Panc1 (cell line): ENCODE data around the gene UBFD1. TPM values are rescaled to one million over a fixed set of nuclear protein-coding genes. Genes with fewer than 3 reads are reported as not detected.
"Not testable (repeated sequence)": the region's sequence is repeated elsewhere in the genome, so short reads cannot be mapped to it uniquely, and the experiment has no call there.

ENCODE experiments used
- ATAC-seq: fragments of 200-7000 bp; cut with Tn5 transposase; 2 replicates; pipeline ENCODE4 v1.9.1; 2020; ENCODE audit warnings: mild to moderate bottlenecking, moderate library complexity
- BruUV-seq: library from RNA; stranded (reverse); fragments of 400-500 nt; replicated peaks from 2 replicates; lab custom pipeline; 2021; lab: Mats Ljungman, UMichigan
- CTCF ChIA-PET: fragments of 300-600 bp; sonication (Branson Sonifier 250); formaldehyde crosslinking; loops from one replicate; lab custom pipeline; 2022; ENCODE audit warnings: antibody characterized with exemption; lab: Charles Lee
- POLR2A ChIA-PET: fragments of 300-600 bp; sonication (Branson Sonifier 250); formaldehyde crosslinking; loops from one replicate; lab custom pipeline; 2022; ENCODE audit warnings: antibody characterized with exemption; lab: Charles Lee
- DNase-seq: peaks from one replicate; pipeline ENCODE4 v3.0.0-alpha.2; 2010; ENCODE audit warnings: low read depth, low spot score
- H3K27ac ChIP-seq: 2 replicates; pipeline ENCODE4 v1.5.1; 2011; ENCODE audit warnings: mild to moderate bottlenecking, low read length, inconsistent platforms
- H3K27me3 ChIP-seq: fragments of 200-500 bp; sonication (Bioruptor generic); 2 replicates; pipeline ENCODE4 v1.6.0; 2014; ENCODE audit warnings: low read length, inconsistent platforms; ENCODE audit not compliant: control insufficient read depth, insufficient read depth
- H3K36me3 ChIP-seq: fragments of 200-500 bp; sonication (Bioruptor generic); 2 replicates; pipeline ENCODE4 v1.5.1; 2014; ENCODE audit warnings: inconsistent platforms, mild to moderate bottlenecking, low read length, moderate library complexity; ENCODE audit not compliant: control insufficient read depth, insufficient read depth
- H3K4me1 ChIP-seq: 2 replicates; pipeline ENCODE4 v1.5.1; 2011; ENCODE audit warnings: inconsistent platforms, mild to moderate bottlenecking, low read length, moderate library complexity; ENCODE audit not compliant: control insufficient read depth, insufficient read depth
- H3K4me3 ChIP-seq, 2 experiments: 2 replicates each; pipeline ENCODE4 v1.5.1; 2011 to 2012; ENCODE audit warnings: low read depth in 2 of 2, low read length in 2 of 2, mild to moderate bottlenecking in 2 of 2, inconsistent platforms in 1 of 2, moderate library complexity in 1 of 2
- H3K9me3 ChIP-seq: fragments of 200-500 bp; sonication (Bioruptor generic); 2 replicates; pipeline ENCODE4 v1.5.1; 2014; ENCODE audit warnings: low read depth, mild to moderate bottlenecking, inconsistent platforms, low read length, moderate library complexity; ENCODE audit not compliant: control insufficient read depth, insufficient read depth
- POLR2AphosphoS5 ChIP-seq: IDR thresholded peaks from 2 replicates; pipeline ENCODE4 v1.6.1; 2012; ENCODE audit warnings: mild to moderate bottlenecking, low read depth, low read length, moderate library complexity
- SIN3A ChIP-seq: IDR thresholded peaks from 2 replicates; pipeline ENCODE4 v1.6.1; 2012; ENCODE audit warnings: low read depth, mild to moderate bottlenecking, low read length, moderate library complexity, borderline replicate concordance; ENCODE audit not compliant: insufficient read depth
- TCF7L2 ChIP-seq: IDR thresholded peaks from 2 replicates; pipeline ENCODE4 v1.6.1; 2011; ENCODE audit warnings: mild to moderate bottlenecking, low read depth, low read length, inconsistent platforms
- in situ Hi-C: cut with HindIII; loops from 2 replicates; pipeline ENCODE4 v1.10.0; 2016; ENCODE audit warnings: low sequenced_read_pairs, low pct_unique_long_range_greater_than_20kb
- intact Hi-C: fragments of 100-400 bp; cut with micrococcal nuclease; formaldehyde crosslinking; loops from one replicate; pipeline ENCODE4 v1.10.0; 2022; ENCODE audit not compliant: unreplicated experiment
- total RNA-seq: library from RNA; stranded (reverse); gene quantifications from one replicate; pipeline ENCODE4 v1.2.1, GENCODE V29; 2021; ENCODE audit not compliant: unreplicated experiment
- TF ChIP-seq, protein P1 (sequence below), 2 experiments: IDR thresholded peaks; 2 replicates each; pipeline ENCODE4 v1.6.1; 2011 to 2012; ENCODE audit warnings: low read depth in 2 of 2, control low read depth in 1 of 2, low read length in 1 of 2, mild to moderate bottlenecking in 1 of 2, moderate library complexity in 1 of 2; ENCODE audit not compliant: insufficient read depth in 1 of 2
- TF ChIP-seq, protein P2 (sequence below): fragments of 450-650 bp; IDR thresholded peaks from 2 replicates; pipeline ENCODE4 v1.5.1; 2017; ENCODE audit warnings: mild to moderate bottlenecking

Gene UBFD1
- total RNA-seq, 1 experiment from 2014 or later = 102 TPM

DNA sequence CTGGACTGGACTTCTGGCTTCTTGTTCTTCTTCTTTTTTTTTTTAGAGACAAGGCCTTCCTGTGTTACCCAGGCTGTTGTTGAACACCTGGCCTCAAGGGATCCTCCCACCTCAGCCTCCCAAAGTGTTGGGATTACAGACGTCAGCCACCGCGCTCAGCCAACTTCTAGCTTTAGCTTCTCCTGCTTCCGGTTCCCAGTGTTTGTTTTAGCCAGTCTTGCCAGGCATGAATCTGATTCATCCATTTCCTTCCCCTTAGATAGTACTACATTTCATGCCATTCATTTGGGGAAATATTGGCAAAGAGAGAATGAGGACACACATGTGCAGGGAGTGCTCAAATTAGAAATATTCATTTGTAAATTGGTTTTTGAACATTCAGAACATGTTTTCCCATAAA is 50.7 kb downstream of the UBFD1 start:
- TF ChIP-seq, protein P1, sequence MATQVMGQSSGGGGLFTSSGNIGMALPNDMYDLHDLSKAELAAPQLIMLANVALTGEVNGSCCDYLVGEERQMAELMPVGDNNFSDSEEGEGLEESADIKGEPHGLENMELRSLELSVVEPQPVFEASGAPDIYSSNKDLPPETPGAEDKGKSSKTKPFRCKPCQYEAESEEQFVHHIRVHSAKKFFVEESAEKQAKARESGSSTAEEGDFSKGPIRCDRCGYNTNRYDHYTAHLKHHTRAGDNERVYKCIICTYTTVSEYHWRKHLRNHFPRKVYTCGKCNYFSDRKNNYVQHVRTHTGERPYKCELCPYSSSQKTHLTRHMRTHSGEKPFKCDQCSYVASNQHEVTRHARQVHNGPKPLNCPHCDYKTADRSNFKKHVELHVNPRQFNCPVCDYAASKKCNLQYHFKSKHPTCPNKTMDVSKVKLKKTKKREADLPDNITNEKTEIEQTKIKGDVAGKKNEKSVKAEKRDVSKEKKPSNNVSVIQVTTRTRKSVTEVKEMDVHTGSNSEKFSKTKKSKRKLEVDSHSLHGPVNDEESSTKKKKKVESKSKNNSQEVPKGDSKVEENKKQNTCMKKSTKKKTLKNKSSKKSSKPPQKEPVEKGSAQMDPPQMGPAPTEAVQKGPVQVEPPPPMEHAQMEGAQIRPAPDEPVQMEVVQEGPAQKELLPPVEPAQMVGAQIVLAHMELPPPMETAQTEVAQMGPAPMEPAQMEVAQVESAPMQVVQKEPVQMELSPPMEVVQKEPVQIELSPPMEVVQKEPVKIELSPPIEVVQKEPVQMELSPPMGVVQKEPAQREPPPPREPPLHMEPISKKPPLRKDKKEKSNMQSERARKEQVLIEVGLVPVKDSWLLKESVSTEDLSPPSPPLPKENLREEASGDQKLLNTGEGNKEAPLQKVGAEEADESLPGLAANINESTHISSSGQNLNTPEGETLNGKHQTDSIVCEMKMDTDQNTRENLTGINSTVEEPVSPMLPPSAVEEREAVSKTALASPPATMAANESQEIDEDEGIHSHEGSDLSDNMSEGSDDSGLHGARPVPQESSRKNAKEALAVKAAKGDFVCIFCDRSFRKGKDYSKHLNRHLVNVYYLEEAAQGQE (IDR thresholded peaks at IDR 0.05; ENCODE audit: insufficient read depth in 1 of 2, low read depth in 2 of 2, low read length in 1 of 2) = no peak
- TF ChIP-seq POLR2AphosphoS5 (no peak), TCF7L2 (no peak), SIN3A (no peak)
- TF ChIP-seq, protein P2, sequence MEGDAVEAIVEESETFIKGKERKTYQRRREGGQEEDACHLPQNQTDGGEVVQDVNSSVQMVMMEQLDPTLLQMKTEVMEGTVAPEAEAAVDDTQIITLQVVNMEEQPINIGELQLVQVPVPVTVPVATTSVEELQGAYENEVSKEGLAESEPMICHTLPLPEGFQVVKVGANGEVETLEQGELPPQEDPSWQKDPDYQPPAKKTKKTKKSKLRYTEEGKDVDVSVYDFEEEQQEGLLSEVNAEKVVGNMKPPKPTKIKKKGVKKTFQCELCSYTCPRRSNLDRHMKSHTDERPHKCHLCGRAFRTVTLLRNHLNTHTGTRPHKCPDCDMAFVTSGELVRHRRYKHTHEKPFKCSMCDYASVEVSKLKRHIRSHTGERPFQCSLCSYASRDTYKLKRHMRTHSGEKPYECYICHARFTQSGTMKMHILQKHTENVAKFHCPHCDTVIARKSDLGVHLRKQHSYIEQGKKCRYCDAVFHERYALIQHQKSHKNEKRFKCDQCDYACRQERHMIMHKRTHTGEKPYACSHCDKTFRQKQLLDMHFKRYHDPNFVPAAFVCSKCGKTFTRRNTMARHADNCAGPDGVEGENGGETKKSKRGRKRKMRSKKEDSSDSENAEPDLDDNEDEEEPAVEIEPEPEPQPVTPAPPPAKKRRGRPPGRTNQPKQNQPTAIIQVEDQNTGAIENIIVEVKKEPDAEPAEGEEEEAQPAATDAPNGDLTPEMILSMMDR = no peak
- intact Hi-C loops = no loop called here
- H3K9me3 ChIP-seq = no peaks in the 10 kb centered on the region
- DNase-seq (no peak), ATAC-seq (peak; percentile 76)
- H3K4me1 ChIP-seq = peaks cover 8% of the 10 kb centered on the region
- in situ Hi-C loops = no loop called here
- CTCF ChIA-PET = no interaction called here
- peaks cover 10% of the 10 kb centered on the region for H3K36me3 ChIP-seq
- H3K27me3 ChIP-seq = no peaks in the 10 kb centered on the region
- no peak overlapping the region for H3K4me3 ChIP-seq
- H3K27ac ChIP-seq = no peak overlapping the region
- BruUV-seq = no TSS peak
- POLR2A ChIA-PET = interaction anchor here (0.6 kb wide), 1 partner anchor 46 kb away, joined by 3 read pairs; no protein-coding TSS in a partner anchor

DNA sequence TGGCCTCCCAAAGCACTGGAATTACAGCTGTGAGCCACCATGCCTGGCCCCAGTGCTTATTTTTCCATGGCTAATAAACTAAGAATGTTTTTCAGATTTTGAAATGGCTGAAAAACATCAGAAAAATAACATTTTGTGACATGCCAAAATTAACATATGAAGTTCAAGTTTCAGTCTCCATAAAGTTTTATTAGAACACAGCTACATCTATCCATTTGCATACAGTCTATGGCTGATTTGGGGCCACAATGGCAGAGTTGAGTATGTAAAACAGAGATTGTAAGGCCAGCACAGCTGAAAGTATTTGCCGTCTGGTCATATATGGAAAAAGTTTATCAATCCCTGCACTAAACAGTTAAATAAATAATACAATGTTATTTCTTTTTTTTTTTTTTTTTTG is 52.4 kb downstream of the UBFD1 start:
- ChIA-PET CTCF (no interaction called here), POLR2A (no interaction called here)
- intact Hi-C loops = no loop called here
- in situ Hi-C loops = no loop called here
- ATAC-seq = no peak
- no TSS peak for BruUV-seq
- Histone ChIP-seq H3K9me3 (no peaks in the 10 kb centered on the region), H3K27me3 (no peaks in the 10 kb centered on the region), H3K27ac (no peak overlapping the region), H3K4me3 (no peak overlapping the region), H3K36me3 (peaks cover 4% of the 10 kb centered on the region; the same call in 1 of the 2 replicates), H3K4me1 (peaks cover 8% of the 10 kb centered on the region)
- TF ChIP-seq TCF7L2 (no peak), POLR2AphosphoS5 (no peak), SIN3A (no peak)
- TF ChIP-seq, protein P2 = no peak
- TF ChIP-seq, protein P1 (IDR thresholded peaks at IDR 0.05; ENCODE audit: insufficient read depth in 1 of 2, low read depth in 2 of 2, low read length in 1 of 2) = no peak
- DNase-seq = no peak

DNA sequence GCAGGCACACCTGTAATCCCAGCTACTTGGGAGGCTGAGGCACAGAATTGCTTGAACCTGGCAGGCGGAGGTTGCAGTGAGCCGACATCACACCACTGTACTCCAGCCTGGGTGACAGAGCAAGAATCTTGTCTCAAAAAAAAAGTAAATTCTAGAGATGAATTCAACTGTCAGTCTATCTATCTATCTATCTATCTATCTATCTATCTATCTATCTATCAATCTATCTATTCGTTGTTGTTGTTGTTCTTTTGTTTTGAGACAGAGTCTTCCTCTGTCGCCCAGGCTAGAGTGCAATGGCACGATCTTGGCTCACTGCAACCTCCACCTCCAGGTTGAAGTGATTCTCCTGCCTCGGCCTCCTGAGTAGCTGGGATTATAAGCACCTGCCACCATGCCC is 53.4 kb downstream of the UBFD1 start:
- H3K36me3 ChIP-seq, H3K4me1 ChIP-seq, ATAC-seq, DNase-seq, BruUV-seq, H3K27ac ChIP-seq, H3K4me3 ChIP-seq, POLR2A ChIA-PET, in situ Hi-C loops, H3K9me3 ChIP-seq, H3K27me3 ChIP-seq, intact Hi-C loops: not testable (repeated sequence)
- CTCF ChIA-PET = interaction anchor here (0.6 kb wide), 1 partner anchor 112 kb away, joined by 3 read pairs; no protein-coding TSS in a partner anchor
